Stimulated activated CD4-positive, alpha-beta T cell treated with anti-CD3 and anti-CD28 coated beads, Interleukin-4, amount 100 ng/mL, for 4 hours (primary cell): ENCODE measurements around the gene OBSCN.
"Not testable (repeated sequence)": the region's sequence is repeated elsewhere in the genome, so short reads cannot be mapped to it uniquely, and the experiment has no call there.

ENCODE experiments used
- DNase-seq, 2 experiments: peaks; one replicate each; pipeline ENCODE4 v3.0.0-alpha.2; 2020

The OBSCN gene

DNA sequence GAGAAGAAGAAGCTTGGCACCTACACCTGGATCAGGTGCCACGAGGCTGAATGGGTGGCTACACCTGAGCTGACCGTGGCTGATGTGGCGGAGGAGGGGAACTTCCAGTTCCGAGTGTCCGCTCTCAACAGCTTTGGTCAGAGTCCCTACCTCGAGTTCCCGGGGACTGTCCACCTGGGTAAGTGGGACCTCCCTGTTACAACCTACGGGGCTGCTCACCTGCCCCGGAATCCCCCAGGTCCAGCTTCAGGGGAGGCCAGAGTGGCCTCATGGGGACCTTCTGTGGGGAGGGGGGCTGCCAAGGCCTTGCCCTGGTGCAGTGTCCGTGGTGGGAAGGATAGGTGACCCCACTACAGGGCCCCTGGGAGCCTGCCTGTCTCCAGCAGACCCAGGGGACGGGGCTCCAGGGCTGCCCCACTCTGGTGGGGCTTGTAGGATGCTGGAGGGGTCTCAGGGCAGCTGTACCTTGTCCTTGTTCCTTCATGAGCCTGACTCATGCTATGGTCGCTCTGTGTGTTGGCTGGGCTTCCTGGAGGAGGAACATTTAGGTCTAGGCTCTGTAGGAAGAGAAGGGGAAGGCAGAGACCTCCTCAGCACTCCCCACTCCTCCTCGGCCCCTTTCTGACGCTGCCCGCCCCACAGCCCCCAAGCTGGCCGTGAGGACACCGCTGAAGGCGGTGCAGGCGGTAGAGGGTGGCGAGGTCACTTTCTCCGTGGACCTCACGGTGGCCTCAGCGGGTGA lies 7.2 kb downstream of the OBSCN start:
- DNase-seq = no peak

DNA sequence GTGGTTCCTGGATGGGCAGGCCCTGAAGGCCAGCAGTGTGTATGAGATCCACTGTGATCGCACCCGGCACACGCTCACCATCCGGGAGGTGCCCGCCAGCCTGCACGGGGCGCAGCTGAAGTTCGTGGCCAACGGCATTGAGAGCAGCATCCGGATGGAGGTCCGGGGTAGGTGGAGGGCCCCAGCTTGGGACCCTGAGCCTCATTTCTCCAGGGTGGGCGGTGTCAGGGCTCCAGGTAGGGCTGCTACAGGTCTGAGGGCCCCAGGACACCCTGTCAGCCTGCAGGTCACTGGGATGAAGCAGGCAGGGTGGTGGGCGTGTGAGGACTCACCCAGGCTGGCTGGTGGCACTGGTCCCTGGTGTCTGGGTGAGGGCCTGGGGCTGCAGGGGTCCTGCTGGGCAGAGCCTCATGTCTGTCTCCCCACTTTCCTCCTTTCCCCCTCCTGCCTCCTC lies 7.8 kb downstream of the OBSCN start:
- DNase-seq = no peak

DNA sequence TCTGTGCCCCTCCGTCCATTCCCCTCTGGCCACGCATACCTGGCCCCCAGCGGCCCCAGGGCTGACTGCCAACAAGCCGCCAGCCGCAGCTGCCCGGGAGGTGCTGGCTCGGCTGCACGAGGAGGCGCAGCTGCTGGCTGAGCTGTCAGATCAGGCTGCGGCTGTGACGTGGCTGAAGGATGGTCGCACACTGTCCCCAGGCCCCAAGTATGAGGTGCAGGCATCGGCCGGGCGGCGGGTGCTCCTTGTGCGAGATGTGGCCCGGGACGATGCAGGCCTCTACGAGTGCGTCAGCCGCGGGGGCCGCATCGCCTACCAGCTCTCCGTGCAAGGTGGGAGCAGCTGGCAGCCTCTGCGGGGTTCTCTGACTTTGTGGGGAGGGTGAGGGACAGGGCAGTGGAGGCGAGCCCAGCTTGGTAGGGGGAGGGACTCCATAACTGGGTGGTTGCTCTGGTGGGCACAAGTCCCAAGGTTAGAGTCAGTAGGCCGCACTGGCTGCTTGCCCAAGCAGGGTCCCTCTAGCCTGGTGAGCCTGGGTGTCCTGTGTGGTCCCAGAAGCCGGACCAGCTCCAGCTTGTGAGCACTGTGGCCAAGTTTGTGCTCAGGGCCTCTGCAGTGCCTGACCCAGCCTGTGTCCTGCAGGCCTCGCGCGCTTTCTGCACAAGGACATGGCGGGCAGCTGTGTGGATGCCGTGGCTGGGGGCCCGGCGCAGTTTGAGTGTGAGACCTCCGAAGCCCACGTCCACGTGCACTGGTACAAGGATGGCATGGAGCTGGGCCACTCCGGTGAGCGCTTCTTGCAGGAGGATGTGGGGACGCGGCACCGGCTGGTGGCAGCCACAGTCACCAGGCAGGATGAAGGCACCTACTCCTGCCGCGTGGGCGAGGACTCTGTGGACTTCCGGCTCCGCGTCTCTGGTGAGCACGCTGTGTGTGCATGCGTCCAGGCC lies 8.8 kb downstream of the OBSCN start:
- DNase-seq = no peak

DNA sequence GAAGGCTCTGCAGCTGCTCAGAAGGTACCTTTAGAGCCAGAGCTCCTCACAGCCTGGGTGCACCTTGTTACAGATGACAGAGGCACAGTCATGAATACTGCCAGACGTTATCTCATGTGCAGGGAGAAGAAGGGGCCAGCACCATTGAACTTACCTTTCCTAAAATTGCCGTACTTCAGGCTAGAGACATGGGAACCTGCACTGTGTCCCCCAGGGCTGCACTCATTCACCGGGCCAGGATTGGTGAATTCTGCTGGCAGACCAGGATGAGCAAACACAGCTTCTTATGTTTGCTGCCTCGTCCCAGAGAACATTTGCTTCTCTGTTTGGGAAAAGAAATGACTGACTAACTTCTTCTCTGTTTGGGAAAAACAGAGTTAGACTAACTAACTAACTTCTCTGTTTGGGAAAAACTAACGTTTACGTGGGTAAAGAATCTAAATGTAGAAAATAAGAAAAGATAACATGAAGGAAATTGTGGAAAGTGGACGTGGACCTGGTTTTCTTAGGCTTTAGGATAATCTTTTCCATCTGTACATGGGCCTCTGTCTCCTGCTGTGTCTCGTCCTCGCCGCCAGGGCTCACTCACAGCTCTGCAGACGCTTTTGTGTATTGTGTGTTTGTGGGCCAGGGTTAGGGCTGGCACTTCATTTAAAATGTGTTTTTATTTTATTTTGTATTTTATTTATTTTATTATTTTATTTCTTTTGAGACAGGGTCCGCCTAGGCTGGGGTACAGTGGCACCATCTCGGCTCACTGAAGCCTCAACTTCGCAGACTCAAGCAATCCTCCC lies 9.9 kb downstream of the OBSCN start:
- no peak for DNase-seq

DNA sequence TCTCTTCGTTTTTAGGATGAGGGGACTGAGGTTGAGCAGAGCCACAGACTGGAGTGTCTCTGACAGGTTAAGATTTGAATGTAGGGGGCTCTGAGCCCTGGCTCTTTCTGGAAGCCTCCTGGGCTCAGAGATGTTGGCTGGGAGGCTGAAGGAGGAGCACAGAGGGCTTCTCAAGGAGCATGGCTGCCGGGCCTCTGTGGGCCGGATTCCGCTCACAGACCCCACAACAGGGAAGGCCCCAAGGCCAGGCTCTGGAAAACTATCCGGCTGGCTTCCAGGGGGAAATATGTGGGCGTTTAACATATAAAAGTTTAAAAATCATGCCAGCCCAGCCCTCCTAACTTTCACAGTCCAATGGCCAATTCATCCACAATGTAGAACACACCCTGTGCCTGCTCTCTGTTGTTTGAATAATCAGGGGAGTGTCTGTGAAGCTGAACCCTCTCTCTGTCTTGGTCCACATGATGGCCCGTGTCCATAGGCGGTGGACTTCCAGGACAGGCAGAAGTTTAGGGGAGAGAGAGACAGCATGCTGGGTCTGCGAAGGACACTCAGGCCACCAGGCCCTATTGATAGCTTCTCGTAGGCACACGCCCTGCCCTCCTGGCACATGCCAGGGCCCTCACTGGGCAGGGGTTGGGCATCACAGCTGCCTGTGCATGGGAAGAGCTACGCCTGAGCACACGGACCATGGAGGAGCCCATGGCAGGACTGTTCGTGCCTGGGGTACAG lies 10.8 kb downstream of the OBSCN start:
- DNase-seq = no peak

DNA sequence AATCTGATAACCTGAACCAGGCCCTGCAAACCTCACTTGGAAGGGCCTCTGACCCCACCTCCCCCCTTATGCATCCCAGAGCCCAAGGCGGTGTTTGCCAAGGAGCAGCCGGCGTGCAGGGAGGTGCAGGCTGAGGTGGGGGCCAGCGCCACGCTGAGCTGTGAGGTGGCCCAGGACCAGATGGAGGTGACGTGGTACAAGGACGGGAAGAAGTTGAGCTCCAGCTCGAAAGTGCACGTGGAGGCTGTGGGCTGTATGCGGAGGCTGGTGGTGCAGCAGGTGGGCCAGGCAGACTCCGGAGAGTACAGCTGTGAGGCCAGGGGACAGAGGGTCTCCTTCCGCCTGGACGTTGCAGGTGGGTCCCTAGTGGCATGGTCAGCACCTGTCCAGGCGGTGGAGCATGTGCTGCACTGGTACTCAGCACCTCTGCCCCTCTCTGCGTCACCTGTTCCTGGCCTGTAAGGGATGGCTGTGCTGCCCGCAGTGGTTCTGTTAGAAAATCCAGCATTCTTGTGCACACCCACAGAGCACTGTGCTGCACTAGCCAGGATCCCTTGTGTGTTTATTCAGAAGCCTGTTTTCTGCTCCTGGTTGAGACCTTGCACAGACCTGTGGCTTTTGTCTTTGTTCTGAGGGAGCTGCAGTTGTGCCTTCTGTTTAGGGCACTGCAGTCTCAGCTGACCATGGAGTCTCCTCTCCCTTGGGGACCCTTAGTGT lies 11.6 kb downstream of the OBSCN start:
- DNase-seq = no peak

DNA sequence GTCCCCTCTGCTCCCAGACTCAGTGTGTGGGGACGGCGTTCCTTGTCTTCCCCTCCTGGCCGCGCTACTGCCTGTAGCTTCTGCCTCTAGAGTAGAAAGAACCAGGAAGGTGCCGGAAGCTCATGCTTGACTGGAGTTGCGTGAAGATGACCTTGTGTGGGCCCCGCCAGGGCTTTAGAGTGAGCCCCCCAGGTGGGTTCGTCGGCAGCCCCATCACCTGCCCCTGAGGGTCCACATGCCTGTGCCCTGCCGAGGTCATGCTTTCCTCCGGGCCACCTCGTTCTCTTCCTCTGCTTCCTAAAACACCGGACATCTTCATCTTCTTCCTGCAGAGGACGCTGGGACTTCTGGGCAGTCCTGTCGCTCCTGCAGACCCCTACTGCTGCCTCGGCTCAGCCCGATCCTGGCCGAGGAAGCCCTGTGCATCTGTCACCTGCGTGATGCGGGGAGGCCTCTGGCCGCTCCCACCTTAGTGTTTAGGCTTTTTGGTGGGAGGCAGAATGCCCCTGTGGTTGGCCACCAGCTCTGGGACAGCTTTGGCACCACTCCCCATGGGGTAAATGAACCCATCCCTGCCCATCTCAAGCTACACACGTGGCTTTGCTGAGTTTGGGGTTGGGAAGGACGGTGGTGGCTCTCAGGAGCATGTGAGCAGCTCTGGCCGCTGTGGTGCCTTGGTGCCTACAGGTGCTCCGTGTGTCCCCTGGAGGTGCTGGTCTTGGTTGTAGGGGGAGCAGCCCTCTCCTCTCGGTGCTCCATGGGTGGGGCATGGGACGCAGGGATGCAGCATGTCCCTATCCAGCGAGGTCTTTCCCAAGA lies 12.3 kb downstream of the OBSCN start:
- no peak for DNase-seq

DNA sequence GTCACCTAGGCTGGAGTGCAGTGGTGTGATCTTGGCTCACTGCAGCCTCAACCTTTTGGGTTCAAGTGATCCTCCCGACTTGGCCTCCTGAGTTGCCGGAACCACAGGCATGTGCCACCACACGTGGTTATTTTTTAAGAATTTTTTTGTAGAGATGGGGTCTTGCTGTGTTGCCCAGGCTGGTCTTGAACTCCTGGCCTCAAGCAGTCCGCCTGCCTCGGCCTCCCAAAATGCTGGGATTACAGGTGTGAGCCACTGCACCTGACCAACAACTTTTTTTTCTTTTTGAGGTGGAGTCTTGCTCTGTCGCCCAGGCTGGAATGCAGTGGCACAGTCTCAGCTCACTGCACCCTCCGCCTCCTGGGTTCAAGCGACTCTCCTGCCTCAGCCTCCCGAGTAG lies 13.3 kb downstream of the OBSCN start:
- DNase-seq = not testable (repeated sequence)

DNA sequence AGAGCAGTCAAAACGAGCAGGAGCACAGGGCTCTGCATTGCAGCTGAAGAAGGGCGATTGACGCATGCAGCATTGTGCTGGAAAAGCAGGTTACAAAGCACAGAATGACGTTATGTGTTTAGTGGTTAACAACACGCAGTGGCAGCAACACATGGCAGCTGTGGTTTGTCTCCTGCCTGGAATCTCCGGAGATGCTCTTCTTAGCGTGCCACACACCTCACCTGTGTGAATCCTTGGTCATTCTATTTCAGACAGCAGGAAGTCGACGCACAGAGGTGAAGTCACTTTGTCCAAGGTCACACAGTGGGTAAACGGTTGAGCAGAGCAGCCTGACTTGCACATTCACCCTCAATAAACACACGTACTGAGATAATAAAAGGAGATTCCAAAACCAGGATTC lies 14.7 kb downstream of the OBSCN start:
- no peak for DNase-seq

DNA sequence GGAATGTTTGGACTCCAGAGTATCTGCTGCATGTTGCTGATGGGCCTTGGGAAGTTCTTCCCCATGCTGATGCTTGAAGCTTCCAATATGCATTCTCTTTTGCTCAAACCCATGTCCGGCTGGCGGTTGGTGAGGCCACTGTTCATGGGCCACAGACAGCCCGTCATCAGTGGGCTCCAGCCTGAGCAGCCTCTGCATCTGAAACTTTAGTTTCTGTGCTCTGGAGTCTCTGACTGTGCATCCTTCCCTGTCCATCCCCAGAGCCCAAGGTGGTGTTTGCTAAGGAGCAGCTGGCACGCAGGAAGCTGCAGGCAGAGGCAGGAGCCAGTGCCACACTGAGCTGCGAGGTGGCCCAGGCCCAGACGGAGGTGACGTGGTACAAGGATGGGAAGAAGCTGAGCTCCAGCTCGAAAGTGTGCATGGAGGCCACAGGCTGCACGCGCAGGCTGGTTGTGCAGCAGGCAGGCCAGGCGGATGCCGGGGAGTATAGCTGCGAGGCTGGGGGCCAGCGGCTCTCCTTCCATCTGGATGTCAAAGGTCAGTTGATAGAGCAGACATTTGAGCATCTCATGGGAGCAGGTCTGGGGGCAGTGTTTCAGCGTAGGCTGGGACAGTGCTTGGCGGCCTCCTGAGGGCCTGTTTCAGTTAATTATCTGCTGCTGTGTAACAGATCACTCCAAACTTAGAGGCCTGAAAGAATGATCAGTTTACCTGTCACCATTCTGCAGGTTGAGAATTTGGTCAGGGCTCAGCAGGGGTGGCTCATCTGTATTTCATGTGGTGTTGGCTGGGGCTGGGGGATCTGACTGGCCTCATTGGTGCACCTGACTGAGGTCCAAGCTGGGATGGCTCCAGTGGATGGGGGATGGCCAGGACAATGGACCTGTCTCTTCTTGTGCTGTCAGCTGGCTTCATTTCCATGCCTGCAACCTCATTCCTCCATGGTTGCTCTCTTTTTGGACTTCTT lies 16.6 kb downstream of the OBSCN start:
- DNase-seq = no peak

DNA sequence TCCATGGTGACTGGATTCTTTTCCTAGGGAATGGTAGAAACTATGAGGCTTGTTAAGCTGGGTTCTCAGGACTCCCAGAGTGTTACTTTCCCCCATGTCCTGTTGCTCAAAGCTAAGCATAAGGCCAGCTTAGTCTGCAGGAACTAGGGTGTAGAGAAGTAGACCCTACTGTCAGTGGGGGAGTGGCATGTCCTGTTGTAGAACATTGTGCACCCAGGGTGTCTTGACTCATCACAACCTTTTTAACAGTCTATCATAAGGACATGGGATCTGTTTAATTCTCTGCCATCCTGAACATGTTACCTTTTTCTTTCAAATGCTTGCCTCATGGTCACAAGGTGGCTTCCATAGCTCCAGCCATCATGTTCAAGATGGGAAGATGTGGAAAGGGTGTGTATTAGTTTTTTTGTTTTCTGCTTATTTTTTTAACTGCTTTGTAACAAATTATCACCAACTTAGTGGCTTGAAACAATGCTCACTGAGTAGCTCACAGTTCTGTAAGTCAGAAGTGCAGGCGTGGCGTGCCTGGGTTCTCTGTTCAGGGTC lies 17.4 kb downstream of the OBSCN start:
- DNase-seq = no peak

DNA sequence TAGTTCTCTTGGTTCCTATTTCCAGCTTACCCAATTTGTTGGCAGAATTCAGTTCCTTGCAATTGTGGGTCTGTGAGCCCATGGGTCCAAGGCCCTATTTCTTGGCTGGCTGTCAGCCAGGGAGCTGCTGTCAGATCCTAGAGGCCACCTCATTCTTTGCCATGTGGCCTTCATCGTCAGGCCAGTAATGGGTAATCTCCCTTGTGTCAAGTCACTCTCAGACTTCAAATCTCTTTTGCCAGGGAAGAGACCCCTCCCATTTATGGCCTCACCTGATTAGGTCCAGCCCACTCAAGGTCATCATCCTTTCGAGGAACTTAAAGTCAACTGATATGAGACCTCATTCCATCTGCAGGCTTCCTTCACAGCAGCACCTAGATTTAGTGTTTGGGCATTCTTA lies 17.9 kb downstream of the OBSCN start:
- DNase-seq = no peak

DNA sequence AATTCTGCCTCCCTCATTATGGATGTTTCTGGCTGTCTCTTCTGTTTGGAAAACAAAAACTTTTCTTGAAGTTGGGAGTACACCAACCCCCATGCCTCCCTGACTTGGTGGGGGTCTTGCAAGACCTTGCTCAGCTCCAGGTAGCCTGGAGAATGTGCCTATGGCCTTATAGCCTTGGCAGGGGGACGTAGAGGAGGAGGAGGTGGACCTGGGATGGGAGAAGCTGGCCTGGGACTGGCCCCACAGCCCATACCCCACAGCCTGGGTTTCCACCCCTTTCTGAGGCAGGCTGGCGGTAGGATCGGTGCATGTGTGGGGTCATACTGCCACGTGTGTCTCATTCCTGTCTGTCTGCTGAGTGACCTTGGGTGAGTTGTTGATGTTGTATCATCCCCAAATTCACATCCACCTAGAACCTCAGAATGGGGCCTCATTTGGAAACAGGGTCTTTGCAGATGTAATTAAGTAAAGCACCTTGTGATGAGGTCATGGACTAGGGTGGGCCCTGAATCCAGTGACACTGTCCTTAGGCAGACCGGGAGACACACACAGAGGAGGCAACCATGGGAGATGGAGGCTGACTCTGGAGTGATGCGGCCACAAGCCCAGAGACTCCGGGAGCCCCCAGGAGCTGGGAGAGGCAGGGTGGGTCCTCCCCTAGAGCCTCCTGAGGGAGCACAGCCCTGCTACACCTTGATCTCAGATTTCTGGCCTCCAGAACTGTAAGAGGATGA lies 18.5 kb downstream of the OBSCN start:
- no peak for DNase-seq

DNA sequence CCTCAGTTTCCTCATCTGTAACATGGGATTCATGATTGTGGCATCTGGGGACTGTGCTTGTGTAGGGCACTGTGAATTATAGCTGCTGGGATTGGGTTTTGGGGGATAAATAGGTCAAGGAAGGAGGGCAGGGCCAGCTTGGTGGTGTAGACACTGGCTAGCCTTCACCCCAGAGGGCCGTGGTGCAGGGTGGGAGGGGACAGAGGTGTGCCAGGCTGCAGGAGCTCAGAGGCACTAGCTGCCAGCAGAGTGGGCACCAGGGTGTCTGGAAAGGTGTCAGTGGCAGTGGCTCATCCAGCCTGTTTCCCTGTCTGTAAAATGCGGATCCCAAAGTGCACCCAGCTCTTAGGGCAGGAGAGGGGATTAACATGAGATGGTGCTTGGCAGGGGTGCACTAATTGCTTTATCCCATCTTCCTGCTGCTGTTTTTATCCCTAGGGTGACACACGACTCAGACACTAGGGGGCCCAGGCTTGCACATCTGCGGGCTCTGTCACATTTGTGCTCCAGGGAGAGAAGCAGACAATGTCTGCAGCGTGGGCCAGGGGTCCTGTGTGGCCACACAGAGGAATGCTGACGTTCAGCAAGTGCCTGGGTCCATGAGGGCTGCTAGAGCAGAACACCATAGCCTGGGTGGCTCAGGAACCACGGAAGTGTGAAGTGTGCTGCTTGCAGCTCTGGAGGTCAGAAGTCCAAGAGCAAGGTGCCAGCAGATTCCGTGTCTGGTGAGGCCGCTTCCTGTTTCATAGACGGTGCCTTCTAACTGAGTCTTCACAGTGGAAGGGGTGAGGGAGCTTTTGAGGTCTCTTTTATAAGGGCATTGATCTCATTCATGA lies 19.3 kb downstream of the OBSCN start:
- no peak for DNase-seq

DNA sequence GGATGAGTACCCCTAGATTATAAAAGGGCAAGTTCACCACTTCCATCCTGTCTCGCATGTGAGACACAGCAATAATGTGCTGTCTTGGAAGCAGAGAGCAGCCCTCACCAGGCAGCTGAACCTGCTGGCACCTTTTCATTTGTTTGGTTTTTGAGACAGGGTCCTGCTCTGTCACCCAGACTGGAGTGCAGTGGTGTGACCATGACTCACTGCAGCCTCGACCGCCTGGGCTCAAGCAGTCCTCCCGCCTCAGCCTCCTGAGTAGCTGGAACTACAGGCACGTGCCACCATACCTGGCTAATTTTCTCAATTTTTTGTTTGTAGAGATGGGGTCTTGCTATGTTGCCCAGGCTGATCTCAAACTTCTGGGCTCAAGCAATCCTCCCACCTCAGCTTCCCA lies 20.3 kb downstream of the OBSCN start:
- DNase-seq = not testable (repeated sequence)

DNA sequence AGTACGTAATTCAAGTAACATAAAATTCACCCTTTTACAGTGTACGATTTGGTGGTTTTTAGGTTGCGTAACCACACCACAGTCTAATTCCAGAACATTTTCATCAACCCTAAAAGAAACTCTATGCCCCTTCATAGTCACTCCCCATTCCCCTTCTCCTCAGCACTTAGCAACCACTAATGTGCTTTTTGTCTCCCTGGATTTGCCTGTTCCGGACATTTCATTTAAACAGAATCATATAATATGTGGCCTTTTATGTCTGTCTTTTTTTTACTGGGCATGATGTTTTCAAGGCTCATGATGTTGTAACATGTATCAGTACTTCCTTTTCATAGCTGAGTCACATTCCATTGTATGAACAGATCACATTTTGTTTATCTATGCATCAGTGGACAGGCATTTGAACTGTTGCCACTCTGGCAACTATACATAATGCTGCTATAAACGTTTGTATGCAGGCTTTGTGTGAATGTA lies 20.8 kb downstream of the OBSCN start:
- DNase-seq = no peak

DNA sequence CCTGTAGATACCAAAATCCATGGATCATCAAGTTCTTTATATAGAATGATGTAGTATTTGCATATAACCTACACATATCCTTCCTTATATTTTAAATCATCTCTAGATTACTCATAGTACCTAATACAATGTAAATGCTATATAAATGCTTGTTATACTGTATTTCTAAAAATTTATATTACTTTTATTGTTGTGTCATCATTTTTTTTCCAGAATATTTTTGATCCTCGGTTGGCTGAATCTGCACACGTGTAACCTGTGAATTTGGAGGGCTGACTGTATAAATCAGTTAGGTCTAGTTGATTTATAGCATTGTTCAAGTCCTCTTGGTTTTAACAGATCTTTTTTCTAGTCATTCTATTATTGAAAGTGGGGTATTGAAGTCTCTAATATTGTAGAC lies 23.3 kb downstream of the OBSCN start:
- no peak for DNase-seq

DNA sequence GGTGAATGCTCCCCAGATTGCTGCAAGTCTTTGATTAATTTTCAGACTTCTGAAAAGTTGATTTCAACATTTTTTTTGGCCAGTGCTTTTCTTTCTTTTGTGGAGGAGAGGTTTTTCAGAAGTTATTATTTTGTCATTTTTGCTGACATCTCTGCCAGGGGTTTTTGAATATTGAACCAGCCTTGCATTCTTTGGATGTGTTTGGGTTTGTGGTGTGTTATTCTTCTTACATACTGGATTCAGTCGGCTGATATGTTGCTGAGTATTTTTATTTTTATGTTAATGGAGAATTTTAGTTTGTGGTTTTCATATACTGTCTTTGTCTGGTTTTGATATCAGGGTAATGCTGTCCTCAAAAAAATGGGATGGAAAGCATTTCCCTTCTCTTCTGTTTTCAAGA lies 25.3 kb downstream of the OBSCN start:
- no peak for DNase-seq
